Thyroid gland (tissue), 4 donors: ENCODE measurements around the gene KIRREL2.

ENCODE experiments used
- CTCF ChIP-seq, 6 experiments: fragments of 200-600 bp in 3 of 6; fragments of 450-650 bp in 3 of 6; sonication (generic) in 3 of 6; IDR thresholded peaks; one replicate each; pipeline ENCODE4 v1.5.1; 2016 to 2019; ENCODE audit warnings: antibody characterized with exemption in 6 of 6, mild to moderate bottlenecking in 2 of 6, inconsistent platforms in 1 of 6, moderate library complexity in 1 of 6
- POLR2A ChIP-seq, 2 donors: fragments of 450-650 bp; IDR thresholded peaks; one replicate each; pipeline ENCODE4 v1.6.1; 2017; ENCODE audit warnings: antibody characterized with exemption in 2 of 2, mild to moderate bottlenecking in 2 of 2, moderate library complexity in 1 of 2

GRCh38 chr19:35828692-35829301 lies 27.9 kb upstream of the KIRREL2 start:
- no peak for TF ChIP-seq POLR2A (IDR thresholded peaks at IDR 0.05)
- TF ChIP-seq CTCF (IDR thresholded peaks at IDR 0.05), result no peak
